Measurements from ENCODE around the gene GNPAT.

DNA sequence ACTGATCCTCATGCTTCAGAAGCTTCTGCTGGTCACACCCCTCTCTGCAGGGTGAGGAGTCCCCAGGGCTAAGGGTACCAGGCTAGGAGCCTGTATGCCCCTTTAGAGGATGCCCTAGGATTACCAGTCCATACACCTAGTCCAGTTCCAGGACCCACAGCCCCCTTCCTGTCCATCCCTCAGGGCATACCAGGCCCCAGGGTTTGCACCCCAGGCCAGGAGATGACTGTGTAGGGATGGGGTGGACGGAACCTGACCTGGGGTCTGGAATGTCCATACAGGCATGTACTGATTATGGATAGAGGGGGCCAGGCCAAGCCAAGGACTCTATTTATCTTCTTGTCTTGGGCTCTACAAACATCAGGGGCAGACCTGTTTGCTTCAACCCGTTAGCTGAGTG, 44.3 kb upstream of the GNPAT start:
- TF ChIP-seq EZH2 (IDR thresholded peaks at IDR 0.05; ENCODE audit: insufficient read depth, poor library complexity, severe bottlenecking) (no peak), EZH2phosphoT487 (IDR thresholded peaks at IDR 0.05; ENCODE audit: insufficient read depth, low read depth) (no peak)
